ENCODE measurements around the gene PBLD. TPM values are rescaled to one million over a fixed set of nuclear protein-coding genes. Genes with fewer than 3 reads are reported as not detected.

The PBLD gene
- polyA plus RNA-seq, 6 donors from 2014 or later, result 0.77 to 2.0 (median 1.00) TPM; not detected in 1

Other genes with a start within 250 kb of the PBLD start
- not detected for gene MYPN, start 223.4 kb downstream of the PBLD start, polyA plus RNA-seq (ENCODE audit: low read depth in 6 of 6)
- gene ATOH7, start 100.8 kb downstream of the PBLD start, polyA plus RNA-seq (ENCODE audit: low read depth in 6 of 6), result under 1 TPM in 1 of 6 donors, not detected in 5; 0.23 TPM
- 100 to 1,000 TPM; 101 to 147 (median 126) TPM for gene HNRNPH3, start 864 bp downstream of the PBLD start, polyA plus RNA-seq (ENCODE audit: low read depth in 6 of 6)
- gene RUFY2, start 74.3 kb upstream of the PBLD start, polyA plus RNA-seq (ENCODE audit: low read depth in 6 of 6), result 10 to 100 TPM in 4 of 6 donors, 1 to 10 TPM in 2; 3.8 to 15.7 (median 11.1) TPM
- 1 to 10 TPM in 3 of 6 donors, under 1 TPM in 2, not detected in 1; 0.42 to 1.8 (median 1.1) TPM for gene DNA2, start 139.0 kb upstream of the PBLD start, polyA plus RNA-seq (ENCODE audit: low read depth in 6 of 6)
- 10 to 100 TPM in 1 of 6 donors, 1 to 10 TPM in 5; 3.6 to 11.0 (median 5.1) TPM for gene SLC25A16, start 194.6 kb upstream of the PBLD start, polyA plus RNA-seq (ENCODE audit: low read depth in 6 of 6)
- gene TET1, start 227.4 kb upstream of the PBLD start, polyA plus RNA-seq (ENCODE audit: low read depth in 6 of 6), result under 1 TPM in 5 of 6 donors, not detected in 1; 0.58 to 0.97 (median 0.64) TPM